HEK293 (cell line): Measurements from ENCODE around the gene POM121L2.

Experiments
- EGR2 ChIP-seq: fragments of 450-650 bp; formaldehyde crosslinking; IDR thresholded peaks from 2 replicates; pipeline ENCODE4 v1.5.1; 2016; ENCODE audit warnings: low read depth, missing biosample characterization, missing genetic modification characterization
- GLIS1 ChIP-seq: fragments of 450-650 bp; formaldehyde crosslinking; IDR thresholded peaks from 2 replicates; pipeline ENCODE4 v1.5.1; 2016; ENCODE audit warnings: missing biosample characterization, missing genetic modification characterization
- KLF7 ChIP-seq: fragments of 450-650 bp; formaldehyde crosslinking; IDR thresholded peaks from 2 replicates; pipeline ENCODE4 v1.5.1; 2016; ENCODE audit warnings: missing biosample characterization, missing genetic modification characterization, borderline replicate concordance
- KLF8 ChIP-seq: fragments of 450-650 bp; formaldehyde crosslinking; IDR thresholded peaks from 2 replicates; pipeline ENCODE4 v1.5.1; 2016; ENCODE audit warnings: missing biosample characterization, missing genetic modification characterization
- MYNN ChIP-seq: fragments of 450-650 bp; formaldehyde crosslinking; IDR thresholded peaks from 2 replicates; pipeline ENCODE4 v1.5.1; 2016; ENCODE audit warnings: missing biosample characterization, missing genetic modification characterization, borderline replicate concordance
- OSR2 ChIP-seq: fragments of 450-650 bp; formaldehyde crosslinking; IDR thresholded peaks from 2 replicates; pipeline ENCODE4 v1.5.1; 2016; ENCODE audit warnings: missing biosample characterization, missing genetic modification characterization
- OVOL3 ChIP-seq: fragments of 450-650 bp; formaldehyde crosslinking; IDR thresholded peaks from 2 replicates; pipeline ENCODE4 v1.5.1; 2016; ENCODE audit warnings: missing biosample characterization, missing genetic modification characterization
- PRDM1 ChIP-seq: fragments of 450-650 bp; formaldehyde crosslinking; IDR thresholded peaks from 2 replicates; pipeline ENCODE4; 2016; ENCODE audit warnings: missing biosample characterization, missing genetic modification characterization
- RBAK ChIP-seq: fragments of 450-650 bp; formaldehyde crosslinking; IDR thresholded peaks from 2 replicates; pipeline ENCODE4 v1.5.1; 2016; ENCODE audit warnings: missing biosample characterization, missing genetic modification characterization
- SP7 ChIP-seq: fragments of 450-650 bp; formaldehyde crosslinking; IDR thresholded peaks from 2 replicates; pipeline ENCODE4 v1.5.1; 2016; ENCODE audit warnings: missing biosample characterization, missing genetic modification characterization
- TCF7L2 ChIP-seq: IDR thresholded peaks from 2 replicates; pipeline ENCODE4 v1.6.1; 2011; ENCODE audit warnings: low read depth, mild to moderate bottlenecking, inconsistent platforms, low read length, moderate library complexity, borderline replicate concordance
- ZBTB10 ChIP-seq: fragments of 450-650 bp; formaldehyde crosslinking; IDR thresholded peaks from 2 replicates; pipeline ENCODE4 v1.5.1; 2016; ENCODE audit warnings: missing biosample characterization, missing genetic modification characterization
- ZBTB11 ChIP-seq: fragments of 450-650 bp; formaldehyde crosslinking; conservative IDR thresholded peaks from 2 replicates; pipeline ENCODE4 v1.5.1; 2016; ENCODE audit warnings: low read depth, missing biosample characterization, missing genetic modification characterization
- ZFP41 ChIP-seq: fragments of 450-650 bp; formaldehyde crosslinking; IDR thresholded peaks from 2 replicates; pipeline ENCODE4 v1.5.1; 2016; ENCODE audit warnings: missing biosample characterization, missing genetic modification characterization, borderline replicate concordance
- ZIC2 ChIP-seq: fragments of 450-650 bp; formaldehyde crosslinking; IDR thresholded peaks from 2 replicates; pipeline ENCODE4 v1.5.1; 2016; ENCODE audit warnings: missing biosample characterization, missing genetic modification characterization
- ZNF121 ChIP-seq: fragments of 450-650 bp; formaldehyde crosslinking; IDR thresholded peaks from 2 replicates; pipeline ENCODE4 v1.5.1; 2016; ENCODE audit warnings: missing biosample characterization, missing genetic modification characterization
- ZNF146 ChIP-seq: fragments of 450-650 bp; formaldehyde crosslinking; IDR thresholded peaks from 2 replicates; pipeline ENCODE4 v1.5.1; 2016; ENCODE audit warnings: missing biosample characterization, missing genetic modification characterization
- ZNF175 ChIP-seq: fragments of 450-650 bp; formaldehyde crosslinking; IDR thresholded peaks from 2 replicates; pipeline ENCODE4 v1.5.1; 2016; ENCODE audit warnings: missing biosample characterization, missing genetic modification characterization
- ZNF19 ChIP-seq: fragments of 450-650 bp; formaldehyde crosslinking; IDR thresholded peaks from 2 replicates; pipeline ENCODE4; 2016; ENCODE audit warnings: missing biosample characterization, missing genetic modification characterization, low read depth
- ZNF2 ChIP-seq: fragments of 450-650 bp; formaldehyde crosslinking; IDR thresholded peaks from 2 replicates; pipeline ENCODE4 v1.5.1; 2016; ENCODE audit warnings: missing biosample characterization, missing genetic modification characterization
- ZNF302 ChIP-seq: fragments of 450-650 bp; formaldehyde crosslinking; IDR thresholded peaks from 2 replicates; pipeline ENCODE4 v1.5.1; 2016; ENCODE audit warnings: missing biosample characterization, missing genetic modification characterization, low read depth
- ZNF311 ChIP-seq: fragments of 450-650 bp; formaldehyde crosslinking; IDR thresholded peaks from 2 replicates; pipeline ENCODE4 v1.5.1; 2017; ENCODE audit warnings: missing biosample characterization, missing genetic modification characterization, borderline replicate concordance
- ZNF324 ChIP-seq: fragments of 450-650 bp; formaldehyde crosslinking; IDR thresholded peaks from 2 replicates; pipeline ENCODE4 v1.5.1; 2016; ENCODE audit warnings: missing biosample characterization, missing genetic modification characterization
- ZNF341 ChIP-seq: fragments of 450-650 bp; formaldehyde crosslinking; IDR thresholded peaks from 2 replicates; pipeline ENCODE4; 2016; ENCODE audit warnings: low read depth, missing biosample characterization, missing genetic modification characterization
- ZNF423 ChIP-seq: fragments of 450-650 bp; formaldehyde crosslinking; IDR thresholded peaks from 2 replicates; pipeline ENCODE4 v1.5.1; 2016; ENCODE audit warnings: missing biosample characterization, missing genetic modification characterization
- ZNF510 ChIP-seq: fragments of 450-650 bp; formaldehyde crosslinking; IDR thresholded peaks from 2 replicates; pipeline ENCODE4 v1.5.1; 2018; ENCODE audit warnings: mild to moderate bottlenecking, missing genetic modification characterization, missing biosample characterization; ENCODE audit not compliant: insufficient replicate concordance
- ZNF580 ChIP-seq: fragments of 450-650 bp; formaldehyde crosslinking; IDR thresholded peaks from 2 replicates; pipeline ENCODE4 v1.5.1; 2016; ENCODE audit warnings: missing biosample characterization, missing genetic modification characterization
- ZNF596 ChIP-seq: fragments of 450-650 bp; IDR thresholded peaks from 2 replicates; pipeline ENCODE4 v1.5.0; 2018; ENCODE audit warnings: missing biosample characterization, mild to moderate bottlenecking, missing genetic modification characterization, moderate library complexity
- ZNF610 ChIP-seq: fragments of 450-650 bp; formaldehyde crosslinking; IDR thresholded peaks from 2 replicates; pipeline ENCODE4 v1.5.1; 2016; ENCODE audit warnings: missing biosample characterization, missing genetic modification characterization, borderline replicate concordance
- ZNF670 ChIP-seq: fragments of 450-650 bp; formaldehyde crosslinking; IDR thresholded peaks from 2 replicates; pipeline ENCODE4 v1.5.1; 2016; ENCODE audit warnings: missing biosample characterization, missing genetic modification characterization, low read depth
- ZNF701 ChIP-seq: fragments of 450-650 bp; formaldehyde crosslinking; IDR thresholded peaks from 2 replicates; pipeline ENCODE4 v1.5.1; 2016; ENCODE audit warnings: missing biosample characterization, missing genetic modification characterization
- ZNF76 ChIP-seq: fragments of 450-650 bp; formaldehyde crosslinking; IDR thresholded peaks from 2 replicates; pipeline ENCODE4; 2016; ENCODE audit warnings: low read depth, missing biosample characterization, missing genetic modification characterization, borderline replicate concordance
- ZNF768 ChIP-seq: fragments of 450-650 bp; formaldehyde crosslinking; IDR thresholded peaks from 2 replicates; pipeline ENCODE4 v1.5.1; 2018; ENCODE audit warnings: missing biosample characterization, mild to moderate bottlenecking, missing genetic modification characterization
- ZNF785 ChIP-seq: fragments of 450-650 bp; formaldehyde crosslinking; IDR thresholded peaks from 2 replicates; pipeline ENCODE4 v1.5.1; 2016; ENCODE audit warnings: missing biosample characterization, missing genetic modification characterization
- ZNF830 ChIP-seq: fragments of 450-650 bp; IDR thresholded peaks from 2 replicates; pipeline ENCODE4 v1.5.0; 2018; ENCODE audit warnings: missing biosample characterization, missing genetic modification characterization, low read depth, mild to moderate bottlenecking, moderate library complexity
- ZNF843 ChIP-seq: fragments of 450-650 bp; formaldehyde crosslinking; IDR thresholded peaks from 2 replicates; pipeline ENCODE4 v1.5.1; 2016; ENCODE audit warnings: missing biosample characterization, missing genetic modification characterization
- ZSCAN30 ChIP-seq: fragments of 450-650 bp; IDR thresholded peaks from 2 replicates; pipeline ENCODE4 v1.5.1; 2018; ENCODE audit warnings: missing biosample characterization, mild to moderate bottlenecking, missing genetic modification characterization, moderate library complexity

The POM121L2 gene

DNA sequence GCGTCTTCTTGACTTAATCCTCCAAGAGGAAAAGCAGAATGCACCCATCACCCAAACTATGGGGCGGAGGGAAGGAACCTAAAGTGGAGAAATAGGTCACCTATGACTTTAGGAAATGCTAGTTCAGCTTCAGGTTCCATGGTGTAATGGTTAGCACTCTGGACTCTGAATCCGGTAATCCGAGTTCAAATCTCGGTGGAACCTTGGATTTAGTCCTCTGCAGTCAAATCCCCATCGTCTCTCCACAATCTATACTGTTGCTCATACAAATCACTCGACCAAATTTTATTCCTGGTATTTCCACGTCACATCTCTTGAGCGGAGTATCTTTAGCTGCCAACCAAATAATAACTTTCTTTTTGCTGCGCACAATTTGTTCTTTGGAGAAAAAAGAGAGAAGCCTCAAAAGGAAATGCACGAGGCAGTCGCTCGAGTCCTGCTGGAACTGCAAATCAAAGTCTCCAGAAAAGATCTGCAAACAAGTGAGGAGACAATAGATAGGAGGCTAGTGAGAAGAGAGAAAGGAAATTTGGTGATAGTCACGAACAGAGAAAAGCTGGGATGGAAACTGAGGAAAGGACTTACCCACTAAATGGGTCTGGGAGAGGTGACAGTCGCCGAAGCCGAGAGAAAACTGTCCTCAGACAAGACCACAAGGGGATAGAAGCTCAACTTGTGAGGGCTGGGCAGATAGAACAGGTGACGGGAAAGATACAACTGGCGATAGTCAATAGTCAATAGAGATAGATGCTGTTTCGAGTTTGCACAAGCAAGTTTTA lies 16.6 kb downstream of the POM121L2 start (continued):
- TF ChIP-seq ZBTB11 (tag by site-specific recombination) (no peak), SP7 (tag by site-specific recombination) (peak; percentile 61), OVOL3 (tag by site-specific recombination) (no peak), ZNF121 (no peak), ZNF596 (tag by site-specific recombination) (no peak; the same call in 1 of the 2 replicates), ZNF701 (no peak), ZNF324 (tag by site-specific recombination) (no peak), ZIC2 (tag by site-specific recombination) (no peak), KLF7 (no peak), ZNF19 (tag by site-specific recombination) (no peak), KLF8 (tag by site-specific recombination) (peak; percentile 51), MYNN (no peak), ZNF830 (tag by site-specific recombination) (no peak), ZNF580 (peak; percentile 88), PRDM1 (tag by site-specific recombination) (peak; percentile 89), GLIS1 (no peak), ZSCAN30 (tag by site-specific recombination) (peak; percentile 93), ZNF785 (tag by site-specific recombination) (no peak), ZNF843 (tag by site-specific recombination) (no peak), ZNF423 (tag by site-specific recombination) (no peak), ZNF302 (tag by site-specific recombination) (no peak), ZBTB10 (tag by site-specific recombination) (no peak; the same call in 1 of the 2 replicates), RBAK (no peak), EGR2 (tag by site-specific recombination) (no peak), ZNF76 (no peak), ZNF175 (tag by site-specific recombination) (no peak), ZNF610 (tag by site-specific recombination) (no peak), ZNF768 (tag by site-specific recombination) (no peak), ZNF2 (peak; percentile 72), ZNF341 (tag by site-specific recombination) (no peak), ZNF510 (tag by site-specific recombination) (peak; percentile 51), OSR2 (tag by site-specific recombination) (no peak), ZNF146 (tag by site-specific recombination) (no peak), ZFP41 (no peak), ZNF670 (tag by site-specific recombination) (no peak), ZNF311 (no peak), TCF7L2 (no peak)
